GM19455 (cell line): Measurements from ENCODE around the gene SORCS2.

Experiments
- ATAC-seq: cut with Tn5 transposase; IDR thresholded peaks from one replicate; pipeline ENCODE4 v1.9.1; 2021; ENCODE audit not compliant: unreplicated experiment

The SORCS2 gene

GRCh38 chr4:7241597-7242125 lies 49.3 kb downstream of the SORCS2 start:
- ATAC-seq, result no peak

DNA sequence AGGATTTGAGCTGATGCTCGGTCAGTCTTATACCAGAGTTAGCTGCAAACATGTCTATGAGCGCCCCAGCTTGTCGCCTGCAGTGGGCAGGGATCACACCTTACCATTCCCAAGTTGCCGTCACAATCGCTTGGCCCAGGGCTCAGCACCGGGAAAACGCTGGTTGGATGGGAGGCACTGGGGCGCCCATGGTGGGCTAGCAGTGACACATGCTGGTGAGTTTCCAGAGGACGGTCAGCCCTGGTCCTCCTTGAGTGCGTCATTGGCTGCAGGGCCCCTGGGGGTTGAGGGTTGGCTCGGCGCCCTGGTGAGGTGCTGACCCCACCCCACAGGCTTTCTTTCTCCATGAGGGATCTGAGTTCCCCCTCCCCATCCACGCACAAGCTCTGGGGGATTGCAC lies 50.4 kb downstream of the SORCS2 start:
- no peak for ATAC-seq

- no peak for ATAC-seq
These were observed 51.4 kb downstream of the SORCS2 start for GRCh38 chr4:7243609-7244330.

DNA sequence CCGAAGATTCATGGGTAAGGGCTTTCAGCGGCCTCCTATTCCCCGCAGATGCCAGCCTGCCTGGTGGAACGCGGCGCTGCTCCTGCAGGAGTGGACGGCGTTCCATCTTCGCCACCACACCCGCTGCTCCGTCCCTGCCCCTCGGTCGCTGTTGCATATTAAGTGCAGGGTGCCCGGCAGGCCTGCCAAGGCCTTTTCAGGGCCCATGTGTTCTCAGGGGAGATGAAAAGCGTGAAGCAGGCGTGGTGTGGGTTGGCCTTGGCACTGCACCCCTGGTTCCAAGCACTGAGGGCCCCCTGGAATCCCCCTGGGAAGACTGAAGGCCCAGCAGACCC lies 52.0 kb downstream of the SORCS2 start:
- ATAC-seq, result no peak

DNA sequence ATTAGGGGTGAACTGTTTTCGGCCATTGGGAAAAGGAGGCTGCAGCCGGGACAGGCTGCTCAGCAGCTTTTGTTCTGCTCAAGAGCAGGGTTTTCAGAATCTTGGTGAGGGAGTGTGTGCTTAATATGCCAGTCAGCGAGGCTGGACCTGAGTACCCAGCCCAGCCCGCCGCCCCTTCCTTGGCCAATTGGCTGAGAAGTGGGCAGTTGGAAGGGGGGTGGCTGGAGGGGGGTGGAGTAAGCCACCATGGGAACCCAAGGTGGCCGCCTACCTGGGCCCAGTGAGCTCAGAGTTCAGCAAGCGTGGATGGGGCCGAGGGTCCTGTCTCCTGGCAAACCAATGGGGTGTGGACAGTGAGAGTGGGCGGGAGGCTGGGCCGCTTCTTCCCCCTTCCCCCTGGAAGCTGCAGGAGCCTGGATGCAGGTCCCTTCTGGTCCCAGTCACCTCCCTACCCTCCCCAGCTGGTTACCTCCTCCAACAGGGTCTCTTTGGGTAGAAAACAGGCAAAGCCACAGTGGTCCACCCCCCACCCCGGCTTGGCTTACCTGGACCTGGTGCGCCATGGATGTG lies 52.5 kb downstream of the SORCS2 start:
- ATAC-seq, result no peak

DNA sequence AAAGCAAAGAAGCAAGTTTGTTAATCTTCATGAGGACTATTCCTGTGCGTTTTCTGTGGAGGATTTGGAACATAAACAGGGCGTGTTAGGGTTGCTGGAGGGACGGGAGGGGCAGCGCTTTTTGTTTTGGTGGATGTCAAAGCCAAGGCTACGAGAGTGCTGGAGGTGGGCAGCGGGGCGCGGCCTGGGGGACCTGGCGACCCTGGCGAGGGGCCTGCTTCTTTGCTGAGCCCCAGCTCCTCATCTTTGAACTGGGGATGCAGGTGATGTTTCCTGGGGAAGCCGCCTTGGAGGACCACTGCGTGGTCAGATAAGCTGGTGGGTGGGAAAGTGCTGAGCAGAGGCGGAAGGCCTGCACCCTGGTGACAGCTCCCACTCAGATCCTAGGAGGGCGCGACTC lies 55.2 kb downstream of the SORCS2 start:
- ATAC-seq, result no peak

- no peak for ATAC-seq
These were observed 55.6 kb downstream of the SORCS2 start for GRCh38 chr4:7247946-7248345.

DNA sequence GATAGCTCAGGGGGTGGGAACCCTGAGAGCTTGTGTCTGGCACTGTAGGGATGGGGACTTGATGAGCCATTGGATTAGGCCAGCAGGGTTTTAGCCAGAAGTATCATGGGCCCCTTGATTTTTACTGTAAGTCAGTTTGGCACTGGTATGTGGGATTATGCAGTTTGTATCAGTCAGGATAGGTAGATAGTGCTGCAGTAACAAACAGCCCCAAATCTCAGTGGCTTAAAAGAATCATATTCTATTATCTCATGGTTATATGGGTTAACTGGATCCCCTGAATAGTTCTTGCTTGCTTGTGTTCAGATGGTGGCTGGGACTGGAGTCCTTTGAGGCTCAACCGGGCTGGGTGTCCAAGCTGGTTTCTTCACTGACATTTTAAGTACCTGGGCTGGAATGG lies 56.5 kb downstream of the SORCS2 start:
- no peak for ATAC-seq

GRCh38 chr4:7251321-7251720 lies 59.0 kb downstream of the SORCS2 start:
- ATAC-seq, result no peak

DNA sequence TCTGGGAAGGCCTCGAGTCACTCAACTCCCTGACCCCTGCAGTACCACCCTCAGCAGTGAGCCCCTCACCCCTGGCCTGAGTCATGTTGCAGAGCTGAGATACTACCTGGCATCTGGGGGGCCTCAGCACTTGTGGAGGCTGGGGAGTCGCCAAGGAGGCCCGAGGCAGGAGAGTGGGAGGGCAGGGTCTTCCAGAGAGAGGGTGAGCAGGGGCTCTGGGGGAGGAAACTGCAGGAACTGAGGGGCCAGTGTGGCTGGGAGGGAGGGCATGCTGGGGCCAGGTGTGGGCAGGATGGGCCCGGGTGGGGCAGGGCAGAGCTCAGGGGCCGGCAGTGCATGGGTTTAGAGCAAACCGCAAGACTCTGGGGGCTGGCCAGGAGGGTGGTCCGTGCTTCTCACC lies 59.7 kb downstream of the SORCS2 start:
- ATAC-seq, result no peak

GRCh38 chr4:7252510-7253340 lies 60.4 kb downstream of the SORCS2 start:
- ATAC-seq, result no peak

DNA sequence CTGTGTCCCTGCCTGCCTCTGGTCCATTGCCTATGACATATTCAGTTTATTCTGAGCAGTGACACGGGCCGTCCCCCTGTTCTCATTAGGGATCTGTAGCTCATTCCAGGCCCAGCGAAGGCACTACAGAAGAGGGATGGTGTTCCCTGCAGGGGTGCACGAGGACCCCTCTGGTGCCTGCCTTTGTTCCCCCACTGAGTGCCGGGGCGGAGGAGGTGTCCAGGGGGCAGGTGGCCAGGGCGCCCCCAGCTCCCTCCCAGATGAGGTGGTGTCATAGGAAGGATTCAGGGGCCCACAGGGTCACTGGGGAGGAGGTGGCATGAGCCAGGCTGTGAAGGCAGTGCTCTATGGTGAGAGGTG lies 61.0 kb downstream of the SORCS2 start:
- no peak for ATAC-seq

DNA sequence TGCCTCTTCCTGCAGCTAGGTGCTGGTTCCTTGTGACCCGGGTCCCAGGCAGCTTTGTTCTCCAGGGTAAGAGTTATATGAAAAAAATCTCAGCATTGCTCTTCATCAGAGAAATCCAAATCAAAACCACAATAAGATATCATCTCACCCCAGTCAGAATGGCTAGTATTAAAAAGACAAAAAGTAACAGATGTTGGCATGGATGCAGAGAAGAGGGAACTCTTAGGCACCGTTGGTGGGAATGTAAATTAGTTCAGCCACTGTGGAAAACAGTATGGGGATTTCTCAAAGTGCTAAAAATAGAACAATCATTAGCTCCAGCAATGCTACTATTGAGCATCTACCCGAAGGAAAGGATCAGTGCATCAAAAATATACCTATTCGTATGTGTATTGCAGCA lies 61.5 kb downstream of the SORCS2 start:
- no peak for ATAC-seq

- no peak for ATAC-seq
These were observed 62.6 kb downstream of the SORCS2 start for GRCh38 chr4:7254736-7255487.

DNA sequence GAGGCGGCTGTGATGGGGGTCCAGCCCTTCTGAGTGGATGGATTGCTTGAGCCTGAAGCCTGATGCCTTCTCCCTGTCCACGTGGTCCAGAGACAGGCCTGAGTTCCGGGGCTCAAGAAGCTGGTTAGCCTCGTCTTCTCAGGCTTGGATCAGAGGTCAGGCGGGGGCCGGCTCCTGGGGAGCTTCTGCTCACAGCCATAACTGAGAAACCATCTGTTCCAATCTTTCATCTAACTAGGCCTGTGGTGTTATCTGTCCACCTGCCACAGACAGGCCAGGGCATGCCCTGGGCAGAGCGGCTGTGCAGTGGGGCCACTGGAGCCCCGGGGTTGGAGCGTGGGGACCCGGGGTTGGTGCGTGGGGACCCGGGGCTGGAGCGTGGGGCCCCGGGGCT lies 63.1 kb downstream of the SORCS2 start:
- no peak for ATAC-seq

DNA sequence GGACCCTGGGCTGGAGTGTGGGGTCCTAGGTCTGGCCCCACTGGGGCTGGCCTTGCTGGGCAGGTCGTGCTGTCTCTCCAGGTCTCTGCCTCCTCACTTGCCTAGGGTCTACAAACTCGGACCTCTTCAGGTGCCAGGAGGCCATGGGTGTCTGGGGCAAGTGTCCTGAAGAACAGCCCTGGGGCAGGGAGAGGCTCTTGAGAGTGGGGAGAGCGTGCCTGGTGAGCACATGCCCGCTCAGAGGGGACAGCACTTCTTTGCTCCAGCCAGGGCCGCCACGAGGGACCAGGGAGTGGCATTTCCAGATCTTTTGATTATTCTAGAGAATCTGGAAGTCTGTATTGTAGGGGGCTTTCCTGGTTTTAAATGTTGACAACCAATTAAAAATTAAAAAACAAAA lies 63.7 kb downstream of the SORCS2 start:
- no peak for ATAC-seq

DNA sequence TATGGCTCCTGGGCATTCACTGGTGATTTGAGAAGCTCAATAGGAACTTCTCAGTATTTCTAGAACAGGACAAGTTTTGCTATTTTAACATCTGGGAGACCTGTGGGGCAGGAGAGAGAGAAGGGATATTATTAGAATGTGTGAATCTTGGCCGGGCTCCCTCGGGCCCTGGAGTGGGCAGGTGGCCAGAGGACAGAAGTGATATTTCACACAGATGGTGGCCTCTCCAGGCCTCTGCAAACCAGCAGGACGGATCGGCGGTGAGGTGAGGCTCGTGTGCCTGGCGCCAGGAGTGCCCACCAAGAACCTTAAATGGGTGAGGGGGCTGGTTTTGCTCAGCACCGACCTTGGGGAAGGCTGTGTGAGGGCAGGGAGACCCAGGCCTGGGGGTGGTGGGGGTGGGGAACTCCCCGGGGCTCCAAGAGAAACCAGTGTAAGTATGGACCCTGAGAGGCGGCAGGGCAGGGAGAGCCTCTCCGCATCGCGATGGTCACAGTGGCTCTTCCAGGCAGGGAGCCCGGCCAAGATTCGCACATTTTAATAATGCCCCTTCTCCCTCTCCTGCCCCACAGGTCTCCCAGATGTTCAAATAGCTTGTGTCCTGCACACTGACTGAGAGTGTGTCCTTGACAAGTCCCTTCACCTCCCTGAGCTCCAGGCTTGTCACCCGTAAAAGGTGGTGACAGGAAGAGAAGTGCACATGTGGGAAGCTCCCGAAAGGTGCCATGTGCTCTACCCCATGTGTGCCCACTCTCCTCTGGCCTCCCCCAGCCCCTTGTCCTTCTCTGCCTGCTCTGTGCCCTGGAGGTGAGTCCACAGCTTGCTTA lies 64.9 kb downstream of the SORCS2 start:
- ATAC-seq, result no peak

DNA sequence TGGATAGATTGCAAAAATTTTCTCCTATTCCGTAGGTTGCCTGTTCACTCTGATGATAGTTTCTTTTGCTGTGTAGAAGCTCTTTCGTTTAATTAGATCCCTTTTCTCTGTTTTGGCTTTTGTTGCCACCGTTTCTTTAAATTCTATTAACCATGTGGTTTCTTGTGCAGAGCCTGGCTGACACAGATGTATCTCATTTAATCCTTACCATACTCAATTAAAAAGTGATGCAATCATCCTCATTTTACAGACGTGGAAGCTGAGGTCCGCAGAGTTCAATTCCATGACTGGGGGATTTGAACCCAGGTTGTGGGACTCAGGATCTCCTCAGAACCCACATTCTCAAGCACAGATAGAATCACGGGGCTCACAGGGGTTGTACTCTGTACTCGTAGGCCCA lies 66.7 kb downstream of the SORCS2 start:
- ATAC-seq, result no peak

DNA sequence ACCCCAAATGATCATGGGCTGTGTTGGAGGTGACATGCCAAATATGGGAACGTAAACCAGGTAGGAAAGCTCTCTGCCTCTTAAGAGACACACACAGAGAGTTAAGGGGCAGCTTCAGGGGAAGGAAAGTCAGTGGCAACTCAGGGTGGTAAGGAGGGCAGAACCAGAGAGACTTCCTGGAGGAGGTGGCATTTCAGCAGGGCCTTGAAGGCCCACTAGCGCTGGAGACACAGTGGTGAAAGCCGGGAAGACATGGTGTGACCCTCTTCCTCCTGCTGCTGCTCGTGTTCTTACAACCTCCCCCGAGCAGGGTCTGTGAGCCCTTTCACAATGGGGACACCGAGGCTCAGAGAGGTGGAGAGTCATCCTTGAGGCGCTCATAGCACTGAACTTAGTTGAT lies 68.2 kb downstream of the SORCS2 start:
- ATAC-seq, result no peak

- ATAC-seq, result no peak
These were observed 68.7 kb downstream of the SORCS2 start for GRCh38 chr4:7261087-7261486.

- ATAC-seq, result no peak
These were observed 69.2 kb downstream of the SORCS2 start for GRCh38 chr4:7261536-7261935.
